H9 (cell line): ENCODE data around the gene PPARGC1A. TPM values are rescaled to one million over a fixed set of nuclear protein-coding genes. Genes with fewer than 3 reads are reported as not detected.

Source experiments
- DNase-seq: peaks from one replicate; pipeline ENCODE4 v3.0.0-alpha.2; 2017
- H2AFZ ChIP-seq: one replicate; pipeline ENCODE4 v1.6.1; 2013; ENCODE audit warnings: mild to moderate bottlenecking, low read length, control low read depth, moderate library complexity
- H2AK5ac ChIP-seq: 2 replicates; pipeline ENCODE4 v1.6.1; 2013; ENCODE audit warnings: low read length, control low read depth, mixed read lengths; ENCODE audit not compliant: insufficient read length
- H2BK120ac ChIP-seq: one replicate; pipeline ENCODE4 v1.6.1; 2013; ENCODE audit warnings: low read depth, mild to moderate bottlenecking, low read length, control low read depth, inconsistent platforms; ENCODE audit not compliant: poor library complexity, severe bottlenecking
- H2BK12ac ChIP-seq: 2 replicates; pipeline ENCODE4 v1.6.1; 2013; ENCODE audit warnings: low read length, control low read depth, mixed read lengths, low read depth; ENCODE audit not compliant: insufficient read length
- H2BK15ac ChIP-seq: 2 replicates; pipeline ENCODE4 v1.6.1; 2013; ENCODE audit warnings: low read depth, low read length, control low read depth
- H2BK20ac ChIP-seq: one replicate; pipeline ENCODE4 v1.6.1; 2013; ENCODE audit warnings: low read depth, mild to moderate bottlenecking, low read length, control low read depth, inconsistent platforms; ENCODE audit not compliant: poor library complexity, severe bottlenecking
- H2BK5ac ChIP-seq: 2 replicates; pipeline ENCODE4 v1.6.1; 2013; ENCODE audit warnings: low read length, control low read depth, mixed read lengths; ENCODE audit not compliant: insufficient read length
- H3K14ac ChIP-seq: 2 replicates; pipeline ENCODE4 v1.6.1; 2013; ENCODE audit warnings: low read length, control low read depth; ENCODE audit not compliant: insufficient read depth
- H3K18ac ChIP-seq: 2 replicates; pipeline ENCODE4 v1.6.1; 2013; ENCODE audit warnings: low read depth, mild to moderate bottlenecking, mixed read lengths, low read length, control low read depth; ENCODE audit not compliant: insufficient read length
- H3K23ac ChIP-seq: 2 replicates; pipeline ENCODE4 v1.6.1; 2013; ENCODE audit warnings: low read length, control low read depth, mixed read lengths, low read depth; ENCODE audit not compliant: insufficient read length
- H3K23me2 ChIP-seq: 2 replicates; pipeline ENCODE4 v1.6.1; 2013; ENCODE audit warnings: low read depth, mild to moderate bottlenecking, mixed read lengths, low read length, control low read depth; ENCODE audit not compliant: insufficient read length, poor library complexity, severe bottlenecking
- H3K27ac ChIP-seq: 2 replicates; pipeline ENCODE4 v1.5.1; 2013; ENCODE audit warnings: low read length, control low read depth, mixed read lengths, low read depth; ENCODE audit not compliant: insufficient read length
- H3K27me3 ChIP-seq: 2 replicates; pipeline ENCODE4 v1.6.1; 2013; ENCODE audit warnings: low read length, control low read depth, inconsistent platforms; ENCODE audit not compliant: insufficient read depth
- H3K4ac ChIP-seq: 2 replicates; pipeline ENCODE4 v1.6.1; 2013; ENCODE audit warnings: low read depth, mild to moderate bottlenecking, control low read depth, inconsistent platforms, low read length, moderate library complexity
- H3K4me1 ChIP-seq: 2 replicates; pipeline ENCODE4 v1.6.1; 2013; ENCODE audit warnings: low read length, control low read depth, inconsistent platforms; ENCODE audit not compliant: insufficient read depth
- H3K4me2 ChIP-seq: 2 replicates; pipeline ENCODE4 v1.6.1; 2013; ENCODE audit warnings: low read length, control low read depth, mixed read lengths; ENCODE audit not compliant: insufficient read length, insufficient read depth
- H3K56ac ChIP-seq: 2 replicates; pipeline ENCODE4 v1.6.1; 2013; ENCODE audit warnings: low read depth, mild to moderate bottlenecking, mixed read lengths, low read length, control low read depth; ENCODE audit not compliant: insufficient read length
- H3K79me1 ChIP-seq: 2 replicates; pipeline ENCODE4 v1.6.1; 2013; ENCODE audit warnings: low read depth, mild to moderate bottlenecking, moderate library complexity, low read length, control low read depth, inconsistent platforms; ENCODE audit not compliant: insufficient read depth, poor library complexity, severe bottlenecking
- H3K79me2 ChIP-seq: 2 replicates; pipeline ENCODE4 v1.6.1; 2013; ENCODE audit warnings: low read length, control low read depth, inconsistent platforms; ENCODE audit not compliant: insufficient read depth
- H3K9ac ChIP-seq: 2 replicates; pipeline ENCODE4 v1.6.1; 2013; ENCODE audit warnings: low read length, control low read depth, mixed read lengths; ENCODE audit not compliant: insufficient read length; ENCODE audit errors: extremely low read depth
- H3K9me3 ChIP-seq: one replicate; pipeline ENCODE4 v1.6.1; 2013; ENCODE audit warnings: low read depth, low read length, inconsistent platforms; ENCODE audit not compliant: control insufficient read depth
- H3T11ph ChIP-seq: one replicate; pipeline ENCODE4 v1.6.1; 2013; ENCODE audit warnings: mild to moderate bottlenecking, low read length, control low read depth, inconsistent platforms
- H4K20me1 ChIP-seq: one replicate; pipeline ENCODE4 v1.6.1; 2013; ENCODE audit not compliant: control insufficient read depth, insufficient read length, insufficient read depth
- H4K5ac ChIP-seq: 2 replicates; pipeline ENCODE4 v1.6.1; 2013; ENCODE audit warnings: low read depth, mild to moderate bottlenecking, mixed read lengths, low read length, control low read depth; ENCODE audit not compliant: insufficient read length
- H4K8ac ChIP-seq: replicated peaks from 2 replicates; pipeline ENCODE4 v1.6.1; 2013; ENCODE audit warnings: low read length, control low read depth, mixed read lengths, low read depth; ENCODE audit not compliant: insufficient read length
- H4K91ac ChIP-seq: 2 replicates; pipeline ENCODE4 v1.6.1; 2013; ENCODE audit warnings: low read depth, mild to moderate bottlenecking, moderate library complexity, mixed read lengths, low read length, control low read depth; ENCODE audit not compliant: insufficient read length
- H3K27ac Mint-ChIP-seq, 3 experiments: 2 replicates in 2 of 3; 3 replicates in 1 of 3; pipeline ENCODE4 v1.8.0; 2020 to 2021; ENCODE audit warnings: mixed read lengths in 3 of 3, mild to moderate bottlenecking in 1 of 3, moderate library complexity in 1 of 3
- H3K27me3 Mint-ChIP-seq: 2 replicates; pipeline ENCODE4 v1.8.0; 2021; ENCODE audit warnings: low read depth, mild to moderate bottlenecking, moderate library complexity, mixed read lengths
- H3K36me3 Mint-ChIP-seq, 3 experiments: 2 replicates in 2 of 3; 3 replicates in 1 of 3; pipeline ENCODE4 v1.8.0; 2020 to 2021; ENCODE audit warnings: low read depth in 3 of 3, mixed read lengths in 3 of 3; ENCODE audit not compliant: insufficient read depth in 1 of 3
- H3K4me1 Mint-ChIP-seq, 2 experiments: 2 replicates each; pipeline ENCODE4 v1.8.0; 2020; ENCODE audit warnings: mixed read lengths in 2 of 2
- H3K4me3 Mint-ChIP-seq, 2 experiments: 2 replicates in 1 of 2; 3 replicates in 1 of 2; pipeline ENCODE4 v1.8.0; 2020 to 2021; ENCODE audit warnings: mild to moderate bottlenecking in 2 of 2, mixed read lengths in 2 of 2, moderate library complexity in 1 of 2
- H3K9me3 Mint-ChIP-seq, 2 experiments: 2 replicates in 1 of 2; 3 replicates in 1 of 2; pipeline ENCODE4 v1.8.0; 2020; ENCODE audit warnings: mild to moderate bottlenecking in 2 of 2, mixed read lengths in 2 of 2, moderate library complexity in 1 of 2
- WGBS: extraction: QIAGEN DNeasy Blood & Tissue Kit; methylation state at CpG from one replicate; pipeline ENCODE4 v1.1.7; 2013; ENCODE audit warnings: missing lambda C conversion rate, low lambda C conversion rate, mixed read lengths; ENCODE audit not compliant: insufficient read length; ENCODE audit errors: extremely low coverage; 5-methylcytosine and 5-hydroxymethylcytosine counted together
- total RNA-seq: library from RNA; stranded (reverse); gene quantifications from 2 replicates; pipeline ENCODE4 v1.2.1, GENCODE V29; 2021
- TF ChIP-seq, protein P1 (sequence below): fragments of 200-600 bp; sonication (generic); conservative IDR thresholded peaks from 3 replicates; pipeline ENCODE4 v1.8.0; 2021; ENCODE audit warnings: antibody characterized with exemption, mild to moderate bottlenecking

PPARGC1A gene
- total RNA-seq, 1 experiment from 2014 or later, result 1.7 TPM

DNA sequence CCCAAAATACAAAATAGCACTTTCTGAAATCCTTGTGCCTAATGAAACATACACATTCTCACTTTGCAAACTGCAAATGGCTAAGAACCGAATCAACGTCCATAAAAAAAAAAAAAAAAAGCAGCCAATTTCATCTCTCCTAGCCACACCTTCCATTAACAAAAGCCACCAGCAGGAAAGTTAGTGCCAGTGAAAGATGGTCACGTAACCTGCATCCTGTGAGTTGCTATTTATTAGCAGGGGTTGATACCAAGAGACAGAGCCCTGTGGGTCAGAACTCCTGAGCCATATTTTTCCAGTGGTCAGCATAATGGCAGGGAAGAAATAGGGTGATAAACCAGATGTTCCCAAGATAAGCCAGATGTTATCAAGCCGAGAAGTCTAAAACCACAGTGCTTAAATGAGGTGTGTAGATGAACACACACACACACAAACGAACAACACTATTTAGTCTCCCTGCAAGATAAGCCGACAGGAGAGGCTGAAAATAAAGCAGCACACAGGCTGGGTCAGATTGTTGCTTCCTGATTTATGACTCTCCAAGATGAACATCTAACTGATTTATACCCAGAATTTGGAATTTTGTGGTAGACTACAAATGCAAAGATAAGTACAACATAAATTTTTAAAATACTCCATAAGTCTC is 11.5 kb downstream of the PPARGC1A start:
- no peak overlapping the region for H4K8ac ChIP-seq
- H4K20me1 ChIP-seq, result no peaks in the 10 kb centered on the region
- H3K4me3 Mint-ChIP-seq, result no peak overlapping the region
- no peak overlapping the region for H4K91ac ChIP-seq
- H3T11ph ChIP-seq, result no peak overlapping the region
- no peak overlapping the region for H3K4ac ChIP-seq
- no peak overlapping the region for H2BK15ac ChIP-seq
- no peaks in the 10 kb centered on the region for H3K23me2 ChIP-seq
- no peaks in the 10 kb centered on the region for H3K36me3 Mint-ChIP-seq
- no peak overlapping the region for H3K14ac ChIP-seq
- TF ChIP-seq, protein P1, sequence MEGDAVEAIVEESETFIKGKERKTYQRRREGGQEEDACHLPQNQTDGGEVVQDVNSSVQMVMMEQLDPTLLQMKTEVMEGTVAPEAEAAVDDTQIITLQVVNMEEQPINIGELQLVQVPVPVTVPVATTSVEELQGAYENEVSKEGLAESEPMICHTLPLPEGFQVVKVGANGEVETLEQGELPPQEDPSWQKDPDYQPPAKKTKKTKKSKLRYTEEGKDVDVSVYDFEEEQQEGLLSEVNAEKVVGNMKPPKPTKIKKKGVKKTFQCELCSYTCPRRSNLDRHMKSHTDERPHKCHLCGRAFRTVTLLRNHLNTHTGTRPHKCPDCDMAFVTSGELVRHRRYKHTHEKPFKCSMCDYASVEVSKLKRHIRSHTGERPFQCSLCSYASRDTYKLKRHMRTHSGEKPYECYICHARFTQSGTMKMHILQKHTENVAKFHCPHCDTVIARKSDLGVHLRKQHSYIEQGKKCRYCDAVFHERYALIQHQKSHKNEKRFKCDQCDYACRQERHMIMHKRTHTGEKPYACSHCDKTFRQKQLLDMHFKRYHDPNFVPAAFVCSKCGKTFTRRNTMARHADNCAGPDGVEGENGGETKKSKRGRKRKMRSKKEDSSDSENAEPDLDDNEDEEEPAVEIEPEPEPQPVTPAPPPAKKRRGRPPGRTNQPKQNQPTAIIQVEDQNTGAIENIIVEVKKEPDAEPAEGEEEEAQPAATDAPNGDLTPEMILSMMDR, result no peak
- H3K4me1 ChIP-seq, result peaks cover 19% of the 10 kb centered on the region
- H3K4me2 ChIP-seq, result no peak overlapping the region
- no peak overlapping the region for H3K9ac ChIP-seq
- H3K23ac ChIP-seq, result no peak overlapping the region
- H2BK5ac ChIP-seq, result no peak overlapping the region
- H2BK12ac ChIP-seq, result no peak overlapping the region
- H4K5ac ChIP-seq, result no peak overlapping the region
- H3K27ac ChIP-seq, result no peak overlapping the region
- no peak overlapping the region for H2BK120ac ChIP-seq
- no peak overlapping the region for H3K18ac ChIP-seq
- no peak overlapping the region for H3K56ac ChIP-seq
- H3K27me3 Mint-ChIP-seq, result no peaks in the 10 kb centered on the region
- no peaks in the 10 kb centered on the region for H3K79me2 ChIP-seq
- H2AK5ac ChIP-seq, result no peak overlapping the region
- H3K79me1 ChIP-seq, result no peaks in the 10 kb centered on the region
- peak overlapping the region in 1 of 3 experiments; percentile 54; a peak in 1 of 7 replicates for H3K27ac Mint-ChIP-seq
- no peaks in the 10 kb centered on the region for H3K27me3 ChIP-seq
- no peak overlapping the region for H2BK20ac ChIP-seq
- no peak overlapping the region for H2AFZ ChIP-seq
- H3K4me1 Mint-ChIP-seq, result peaks cover 33 to 64% of the 10 kb centered on the region in 2 experiments
- WGBS, result no CpG with 5 or more reads among the region's 6 CpGs
- no peaks in the 10 kb centered on the region for H3K9me3 ChIP-seq
- no peak for DNase-seq
- H3K9me3 Mint-ChIP-seq, result no peaks in the 10 kb centered on the region
